NB4 (cell line): ENCODE measurements around the gene DAPK3.

Experiments used
- DNase-seq: peaks from one replicate; pipeline ENCODE4 v3.0.0; 2010; ENCODE audit warnings: low read depth
- H3K4me3 ChIP-seq: one replicate; pipeline ENCODE4 v1.5.1; 2011; ENCODE audit warnings: mild to moderate bottlenecking, low read depth, low read length, moderate library complexity
- CTCF ChIP-seq: IDR thresholded peaks from one replicate; pipeline ENCODE4 v1.5.1; 2012; ENCODE audit warnings: low read depth, low read length
- MAX ChIP-seq: IDR thresholded peaks from 2 replicates; pipeline ENCODE4 v1.6.1; 2011; ENCODE audit warnings: low read depth, low read length
- MYC ChIP-seq: IDR thresholded peaks from 2 replicates; pipeline ENCODE4 v1.6.1; 2011; ENCODE audit warnings: low read depth, low read length
- POLR2A ChIP-seq: IDR thresholded peaks from 2 replicates; pipeline ENCODE4 v1.6.1; 2011; ENCODE audit warnings: mild to moderate bottlenecking; ENCODE audit not compliant: insufficient read length; ENCODE audit errors: extremely low read depth

The DAPK3 gene

GRCh38 chr19:3986260-3987041 is 15.6 kb upstream of the DAPK3 start:
- TF ChIP-seq MAX (no peak), MYC (no peak), CTCF (no peak), POLR2A (no peak)
- peak; percentile 82 for DNase-seq

GRCh38 chr19:3985643-3986259 is 14.9 kb upstream of the DAPK3 start:
- TF ChIP-seq MAX (no peak), CTCF (peak; percentile 0)
- peak overlapping the region; percentile 74 for H3K4me3 ChIP-seq
- no peak for DNase-seq

More at GRCh38 chr19:3986260-3987041, 15.6 kb upstream of the DAPK3 start:
- peak overlapping the region; percentile 74 for H3K4me3 ChIP-seq

- DNase-seq = peak; percentile 82
- peak; percentile 73; the same call in 1 of the 2 replicates for TF ChIP-seq MYC
- TF ChIP-seq MAX = peak; percentile 40; the same call in 1 of the 2 replicates
- TF ChIP-seq CTCF = no peak
- peak; percentile 98 for TF ChIP-seq POLR2A
- peak within 1 kb of the TSS; percentile 86 for H3K4me3 ChIP-seq
Observed at GRCh38 chr19:3984908-3985642, 14.2 kb upstream of the DAPK3 start, which contains the start of gene EEF2. Gene EEF2, minus strand, starts transcription at chr19:3985463. Its CDS starts 83 bp downstream, at chr19:3985380.

- DNase-seq = no peak
- H3K4me3 ChIP-seq = peak overlapping the region; percentile 86
- TF ChIP-seq POLR2A (no peak), CTCF (no peak), MAX (no peak), MYC (no peak)
Observed at GRCh38 chr19:3984584-3984907, 13.6 kb upstream of the DAPK3 start.

- H3K4me3 ChIP-seq = peak overlapping the region; percentile 86
- peak; percentile 56 for DNase-seq
- peak; percentile 73 for TF ChIP-seq MAX
- TF ChIP-seq CTCF = no peak
Observed at GRCh38 chr19:3983936-3984583, 13.2 kb upstream of the DAPK3 start.
